Neural crest cell (in vitro differentiated cells): ENCODE results near the gene CEBPA. TPM values are rescaled to one million over a fixed set of nuclear protein-coding genes. Genes with fewer than 3 reads are reported as not detected.
"Not testable (repeated sequence)": the region's sequence is repeated elsewhere in the genome, so short reads cannot be mapped to it uniquely, and the experiment has no call there.

ENCODE experiments used
- DNase-seq: peaks from one replicate; pipeline ENCODE4 v3.0.0; 2021; ENCODE audit warnings: low read depth, mixed read lengths, low spot score
- H3K27ac Mint-ChIP-seq: one replicate; pipeline ENCODE4 v1.8.0; 2021; ENCODE audit warnings: mild to moderate bottlenecking, mixed read lengths; ENCODE audit not compliant: unreplicated experiment
- H3K27me3 Mint-ChIP-seq: 2 replicates; pipeline ENCODE4 v1.8.0; 2021; ENCODE audit warnings: low read depth, mild to moderate bottlenecking, mixed read lengths
- H3K36me3 Mint-ChIP-seq: 2 replicates; pipeline ENCODE4 v1.8.0; 2021; ENCODE audit warnings: low read depth, mild to moderate bottlenecking, mixed read lengths
- H3K4me1 Mint-ChIP-seq: 2 replicates; pipeline ENCODE4 v1.8.0; 2021; ENCODE audit warnings: mixed read lengths
- H3K4me3 Mint-ChIP-seq: one replicate; pipeline ENCODE4 v1.8.0; 2021; ENCODE audit warnings: mild to moderate bottlenecking, mixed read lengths
- H3K9me3 Mint-ChIP-seq: 2 replicates; pipeline ENCODE4 v1.8.0; 2021; ENCODE audit warnings: mixed read lengths
- CTCF ChIP-seq: fragments of 200-600 bp; sonication (generic); conservative IDR thresholded peaks from 2 replicates; pipeline ENCODE4 v1.5.0; 2021; ENCODE audit warnings: antibody characterized with exemption, mild to moderate bottlenecking
- total RNA-seq: library from RNA; stranded (reverse); gene quantifications from 2 replicates; pipeline ENCODE4 v1.2.1, GENCODE V29; 2021

Gene CEBPA
- total RNA-seq, 1 donor from 2014 or later, result 1.7 TPM

GRCh38 chr19:33324628-33325027 lies 22.3 kb upstream of the CEBPA start:
- no peaks in the 10 kb centered on the region for H3K4me1 Mint-ChIP-seq

GRCh38 chr19:33323093-33323820 lies 20.9 kb upstream of the CEBPA start:
- Mint-ChIP-seq H3K4me3 (no peak overlapping the region), H3K36me3 (no peaks in the 10 kb centered on the region)
- no peak for TF ChIP-seq CTCF

More at GRCh38 chr19:33324628-33325027, 22.3 kb upstream of the CEBPA start:
- Mint-ChIP-seq H3K27ac (no peak overlapping the region), H3K4me3 (no peak overlapping the region), H3K27me3 (peaks cover 4% of the 10 kb centered on the region), H3K9me3 (peaks cover 10% of the 10 kb centered on the region), H3K36me3 (no peaks in the 10 kb centered on the region)
- no peak for DNase-seq
- no peak for TF ChIP-seq CTCF

GRCh38 chr19:33320636-33321035 lies 18.3 kb upstream of the CEBPA start:
- no peaks in the 10 kb centered on the region for H3K36me3 Mint-ChIP-seq
- no peaks in the 10 kb centered on the region for H3K4me1 Mint-ChIP-seq
- H3K9me3 Mint-ChIP-seq, result peaks cover 10% of the 10 kb centered on the region
- no peak overlapping the region for H3K27ac Mint-ChIP-seq
- DNase-seq, result no peak
- peaks cover 17% of the 10 kb centered on the region for H3K27me3 Mint-ChIP-seq
- TF ChIP-seq CTCF, result no peak
- no peak overlapping the region for H3K4me3 Mint-ChIP-seq

More at GRCh38 chr19:33323093-33323820, 20.9 kb upstream of the CEBPA start:
- Mint-ChIP-seq H3K27me3 (peaks cover 4% of the 10 kb centered on the region), H3K27ac (no peak overlapping the region), H3K9me3 (peaks cover 10% of the 10 kb centered on the region), H3K4me1 (no peaks in the 10 kb centered on the region)
- no peak for DNase-seq

- peaks cover 20% of the 10 kb centered on the region for H3K27me3 Mint-ChIP-seq
- not testable (repeated sequence) for H3K4me3 Mint-ChIP-seq, H3K36me3 Mint-ChIP-seq, H3K9me3 Mint-ChIP-seq, H3K4me1 Mint-ChIP-seq, DNase-seq, H3K27ac Mint-ChIP-seq
Measured at GRCh38 chr19:33317991-33318390, 15.7 kb upstream of the CEBPA start.

- H3K27me3 Mint-ChIP-seq, result peaks cover 20% of the 10 kb centered on the region
Measured at GRCh38 chr19:33317517-33317916, 15.2 kb upstream of the CEBPA start.

More at GRCh38 chr19:33317517-33317916, 15.2 kb upstream of the CEBPA start:
- H3K27ac Mint-ChIP-seq, result no peak overlapping the region
- no peak overlapping the region for H3K4me3 Mint-ChIP-seq
- DNase-seq, result no peak
- no peaks in the 10 kb centered on the region for H3K4me1 Mint-ChIP-seq
- TF ChIP-seq CTCF, result no peak
- no peaks in the 10 kb centered on the region for H3K36me3 Mint-ChIP-seq
- peaks cover 5% of the 10 kb centered on the region for H3K9me3 Mint-ChIP-seq
